H9 (cell line): ENCODE data around the gene GALNT13. TPM values are rescaled to one million over a fixed set of nuclear protein-coding genes. Genes with fewer than 3 reads are reported as not detected.

Experiments
- DNase-seq: peaks from one replicate; pipeline ENCODE4 v3.0.0-alpha.2; 2017
- H2AFZ ChIP-seq: one replicate; pipeline ENCODE4 v1.6.1; 2013; ENCODE audit warnings: mild to moderate bottlenecking, low read length, control low read depth, moderate library complexity
- H2AK5ac ChIP-seq: 2 replicates; pipeline ENCODE4 v1.6.1; 2013; ENCODE audit warnings: low read length, control low read depth, mixed read lengths; ENCODE audit not compliant: insufficient read length
- H2BK120ac ChIP-seq: one replicate; pipeline ENCODE4 v1.6.1; 2013; ENCODE audit warnings: low read depth, mild to moderate bottlenecking, low read length, control low read depth, inconsistent platforms; ENCODE audit not compliant: poor library complexity, severe bottlenecking
- H2BK12ac ChIP-seq: 2 replicates; pipeline ENCODE4 v1.6.1; 2013; ENCODE audit warnings: low read length, control low read depth, mixed read lengths, low read depth; ENCODE audit not compliant: insufficient read length
- H2BK15ac ChIP-seq: 2 replicates; pipeline ENCODE4 v1.6.1; 2013; ENCODE audit warnings: low read depth, low read length, control low read depth
- H2BK20ac ChIP-seq: one replicate; pipeline ENCODE4 v1.6.1; 2013; ENCODE audit warnings: low read depth, mild to moderate bottlenecking, low read length, control low read depth, inconsistent platforms; ENCODE audit not compliant: poor library complexity, severe bottlenecking
- H2BK5ac ChIP-seq: 2 replicates; pipeline ENCODE4 v1.6.1; 2013; ENCODE audit warnings: low read length, control low read depth, mixed read lengths; ENCODE audit not compliant: insufficient read length
- H3K14ac ChIP-seq: 2 replicates; pipeline ENCODE4 v1.6.1; 2013; ENCODE audit warnings: low read length, control low read depth; ENCODE audit not compliant: insufficient read depth
- H3K18ac ChIP-seq: 2 replicates; pipeline ENCODE4 v1.6.1; 2013; ENCODE audit warnings: low read depth, mild to moderate bottlenecking, mixed read lengths, low read length, control low read depth; ENCODE audit not compliant: insufficient read length
- H3K23ac ChIP-seq: 2 replicates; pipeline ENCODE4 v1.6.1; 2013; ENCODE audit warnings: low read length, control low read depth, mixed read lengths, low read depth; ENCODE audit not compliant: insufficient read length
- H3K23me2 ChIP-seq: 2 replicates; pipeline ENCODE4 v1.6.1; 2013; ENCODE audit warnings: low read depth, mild to moderate bottlenecking, mixed read lengths, low read length, control low read depth; ENCODE audit not compliant: insufficient read length, poor library complexity, severe bottlenecking
- H3K27ac ChIP-seq: 2 replicates; pipeline ENCODE4 v1.5.1; 2013; ENCODE audit warnings: low read length, control low read depth, mixed read lengths, low read depth; ENCODE audit not compliant: insufficient read length
- H3K27me3 ChIP-seq: 2 replicates; pipeline ENCODE4 v1.6.1; 2013; ENCODE audit warnings: low read length, control low read depth, inconsistent platforms; ENCODE audit not compliant: insufficient read depth
- H3K4ac ChIP-seq: 2 replicates; pipeline ENCODE4 v1.6.1; 2013; ENCODE audit warnings: low read depth, mild to moderate bottlenecking, control low read depth, inconsistent platforms, low read length, moderate library complexity
- H3K4me1 ChIP-seq: 2 replicates; pipeline ENCODE4 v1.6.1; 2013; ENCODE audit warnings: low read length, control low read depth, inconsistent platforms; ENCODE audit not compliant: insufficient read depth
- H3K4me2 ChIP-seq: 2 replicates; pipeline ENCODE4 v1.6.1; 2013; ENCODE audit warnings: low read length, control low read depth, mixed read lengths; ENCODE audit not compliant: insufficient read length, insufficient read depth
- H3K56ac ChIP-seq: 2 replicates; pipeline ENCODE4 v1.6.1; 2013; ENCODE audit warnings: low read depth, mild to moderate bottlenecking, mixed read lengths, low read length, control low read depth; ENCODE audit not compliant: insufficient read length
- H3K79me1 ChIP-seq: 2 replicates; pipeline ENCODE4 v1.6.1; 2013; ENCODE audit warnings: low read depth, mild to moderate bottlenecking, moderate library complexity, low read length, control low read depth, inconsistent platforms; ENCODE audit not compliant: insufficient read depth, poor library complexity, severe bottlenecking
- H3K79me2 ChIP-seq: 2 replicates; pipeline ENCODE4 v1.6.1; 2013; ENCODE audit warnings: low read length, control low read depth, inconsistent platforms; ENCODE audit not compliant: insufficient read depth
- H3K9ac ChIP-seq: 2 replicates; pipeline ENCODE4 v1.6.1; 2013; ENCODE audit warnings: low read length, control low read depth, mixed read lengths; ENCODE audit not compliant: insufficient read length; ENCODE audit errors: extremely low read depth
- H3K9me3 ChIP-seq: one replicate; pipeline ENCODE4 v1.6.1; 2013; ENCODE audit warnings: low read depth, low read length, inconsistent platforms; ENCODE audit not compliant: control insufficient read depth
- H3T11ph ChIP-seq: one replicate; pipeline ENCODE4 v1.6.1; 2013; ENCODE audit warnings: mild to moderate bottlenecking, low read length, control low read depth, inconsistent platforms
- H4K20me1 ChIP-seq: one replicate; pipeline ENCODE4 v1.6.1; 2013; ENCODE audit not compliant: control insufficient read depth, insufficient read length, insufficient read depth
- H4K5ac ChIP-seq: 2 replicates; pipeline ENCODE4 v1.6.1; 2013; ENCODE audit warnings: low read depth, mild to moderate bottlenecking, mixed read lengths, low read length, control low read depth; ENCODE audit not compliant: insufficient read length
- H4K8ac ChIP-seq: replicated peaks from 2 replicates; pipeline ENCODE4 v1.6.1; 2013; ENCODE audit warnings: low read length, control low read depth, mixed read lengths, low read depth; ENCODE audit not compliant: insufficient read length
- H4K91ac ChIP-seq: 2 replicates; pipeline ENCODE4 v1.6.1; 2013; ENCODE audit warnings: low read depth, mild to moderate bottlenecking, moderate library complexity, mixed read lengths, low read length, control low read depth; ENCODE audit not compliant: insufficient read length
- H3K27ac Mint-ChIP-seq, 3 experiments: 2 replicates in 2 of 3; 3 replicates in 1 of 3; pipeline ENCODE4 v1.8.0; 2020 to 2021; ENCODE audit warnings: mixed read lengths in 3 of 3, mild to moderate bottlenecking in 1 of 3, moderate library complexity in 1 of 3
- H3K27me3 Mint-ChIP-seq: 2 replicates; pipeline ENCODE4 v1.8.0; 2021; ENCODE audit warnings: low read depth, mild to moderate bottlenecking, moderate library complexity, mixed read lengths
- H3K36me3 Mint-ChIP-seq, 3 experiments: 2 replicates in 2 of 3; 3 replicates in 1 of 3; pipeline ENCODE4 v1.8.0; 2020 to 2021; ENCODE audit warnings: low read depth in 3 of 3, mixed read lengths in 3 of 3; ENCODE audit not compliant: insufficient read depth in 1 of 3
- H3K4me1 Mint-ChIP-seq, 2 experiments: 2 replicates each; pipeline ENCODE4 v1.8.0; 2020; ENCODE audit warnings: mixed read lengths in 2 of 2
- H3K4me3 Mint-ChIP-seq, 2 experiments: 2 replicates in 1 of 2; 3 replicates in 1 of 2; pipeline ENCODE4 v1.8.0; 2020 to 2021; ENCODE audit warnings: mild to moderate bottlenecking in 2 of 2, mixed read lengths in 2 of 2, moderate library complexity in 1 of 2
- H3K9me3 Mint-ChIP-seq, 2 experiments: 2 replicates in 1 of 2; 3 replicates in 1 of 2; pipeline ENCODE4 v1.8.0; 2020; ENCODE audit warnings: mild to moderate bottlenecking in 2 of 2, mixed read lengths in 2 of 2, moderate library complexity in 1 of 2
- WGBS: extraction: QIAGEN DNeasy Blood & Tissue Kit; methylation state at CpG from one replicate; pipeline ENCODE4 v1.1.7; 2013; ENCODE audit warnings: missing lambda C conversion rate, low lambda C conversion rate, mixed read lengths; ENCODE audit not compliant: insufficient read length; ENCODE audit errors: extremely low coverage; 5-methylcytosine and 5-hydroxymethylcytosine counted together
- total RNA-seq: library from RNA; stranded (reverse); gene quantifications from 2 replicates; pipeline ENCODE4 v1.2.1, GENCODE V29; 2021
- TF ChIP-seq, protein P1 (sequence below): fragments of 200-600 bp; sonication (generic); conservative IDR thresholded peaks from 3 replicates; pipeline ENCODE4 v1.8.0; 2021; ENCODE audit warnings: antibody characterized with exemption, mild to moderate bottlenecking

Gene GALNT13
- total RNA-seq, 1 experiment from 2014 or later = 6.6 TPM

- Mint-ChIP-seq H3K4me1 (no peaks in the 10 kb centered on the region), H3K36me3 (peaks cover 16 to 26% (median 17%) of the 10 kb centered on the region in 3 experiments), H3K4me3 (no peak overlapping the region), H3K9me3 (peaks cover 25 to 27% of the 10 kb centered on the region in 2 experiments), H3K27ac (no peak overlapping the region), H3K27me3 (no peaks in the 10 kb centered on the region)
- H3K9me3 ChIP-seq = peaks cover 5% of the 10 kb centered on the region
- H3K4ac ChIP-seq = no peak overlapping the region
- no peak overlapping the region for H2BK120ac ChIP-seq
- H3K27ac ChIP-seq = no peak overlapping the region
- H3K79me1 ChIP-seq = no peaks in the 10 kb centered on the region
- H3K27me3 ChIP-seq = no peaks in the 10 kb centered on the region
- H2BK5ac ChIP-seq = no peak overlapping the region
- no peak for DNase-seq
- no peaks in the 10 kb centered on the region for H3K23me2 ChIP-seq
- no peaks in the 10 kb centered on the region for H3K79me2 ChIP-seq
- no peak overlapping the region for H2BK12ac ChIP-seq
- no peak overlapping the region for H3K9ac ChIP-seq
- no peak overlapping the region for H4K5ac ChIP-seq
- H3T11ph ChIP-seq = no peak overlapping the region
- no CpG with 5 or more reads among the region's 6 CpGs for WGBS
- no peak overlapping the region for H3K23ac ChIP-seq
- no peak overlapping the region for H2AFZ ChIP-seq
- no peak overlapping the region for H3K14ac ChIP-seq
- no peak overlapping the region for H2BK15ac ChIP-seq
- no peaks in the 10 kb centered on the region for H3K4me1 ChIP-seq
- H4K20me1 ChIP-seq = no peaks in the 10 kb centered on the region
- H3K56ac ChIP-seq = no peak overlapping the region
- H3K18ac ChIP-seq = no peak overlapping the region
- no peak overlapping the region for H2BK20ac ChIP-seq
- H3K4me2 ChIP-seq = no peak overlapping the region
- H4K8ac ChIP-seq = no peak overlapping the region
- TF ChIP-seq, protein P1, sequence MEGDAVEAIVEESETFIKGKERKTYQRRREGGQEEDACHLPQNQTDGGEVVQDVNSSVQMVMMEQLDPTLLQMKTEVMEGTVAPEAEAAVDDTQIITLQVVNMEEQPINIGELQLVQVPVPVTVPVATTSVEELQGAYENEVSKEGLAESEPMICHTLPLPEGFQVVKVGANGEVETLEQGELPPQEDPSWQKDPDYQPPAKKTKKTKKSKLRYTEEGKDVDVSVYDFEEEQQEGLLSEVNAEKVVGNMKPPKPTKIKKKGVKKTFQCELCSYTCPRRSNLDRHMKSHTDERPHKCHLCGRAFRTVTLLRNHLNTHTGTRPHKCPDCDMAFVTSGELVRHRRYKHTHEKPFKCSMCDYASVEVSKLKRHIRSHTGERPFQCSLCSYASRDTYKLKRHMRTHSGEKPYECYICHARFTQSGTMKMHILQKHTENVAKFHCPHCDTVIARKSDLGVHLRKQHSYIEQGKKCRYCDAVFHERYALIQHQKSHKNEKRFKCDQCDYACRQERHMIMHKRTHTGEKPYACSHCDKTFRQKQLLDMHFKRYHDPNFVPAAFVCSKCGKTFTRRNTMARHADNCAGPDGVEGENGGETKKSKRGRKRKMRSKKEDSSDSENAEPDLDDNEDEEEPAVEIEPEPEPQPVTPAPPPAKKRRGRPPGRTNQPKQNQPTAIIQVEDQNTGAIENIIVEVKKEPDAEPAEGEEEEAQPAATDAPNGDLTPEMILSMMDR = no peak
- no peak overlapping the region for H2AK5ac ChIP-seq
- H4K91ac ChIP-seq = no peak overlapping the region
Measured at GRCh38 chr2:153828335-153828734, 43.4 kb upstream of the GALNT13 start.
